ENCODE results near the gene SYS1.
"Not testable (repeated sequence)": the region's sequence is repeated elsewhere in the genome, so short reads cannot be mapped to it uniquely, and the experiment has no call there.

SYS1 gene

DNA sequence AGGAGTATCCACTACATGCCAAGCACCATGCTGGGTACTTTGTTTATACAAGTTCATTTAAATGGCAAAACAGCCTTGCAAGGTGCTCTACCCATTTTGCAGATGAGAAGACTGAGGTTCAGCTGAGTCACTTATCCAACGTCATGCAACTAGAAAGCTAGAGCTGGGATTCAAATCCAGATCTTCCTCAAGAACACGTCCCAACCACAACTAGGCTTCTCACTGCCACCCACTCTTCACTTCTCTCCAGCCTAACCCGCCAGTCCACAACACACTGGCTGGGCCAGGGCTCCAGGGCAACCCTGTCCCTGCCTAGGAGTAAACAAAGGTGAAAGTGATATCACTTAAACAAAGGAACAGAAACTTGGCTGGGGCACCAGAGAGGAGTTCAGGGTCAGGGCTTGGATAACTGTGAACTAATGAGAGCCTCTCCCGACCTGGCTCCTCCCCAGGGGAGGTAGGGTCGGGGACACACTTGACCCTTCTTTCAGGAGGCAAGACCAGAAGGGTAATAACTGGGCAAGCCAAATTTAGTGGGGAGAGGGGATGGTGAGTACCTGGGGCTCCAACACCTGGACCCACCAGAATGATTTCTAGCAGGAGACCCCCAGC lies 22.6 kb upstream of the SYS1 start:
- no peak for DNase-seq

DNA sequence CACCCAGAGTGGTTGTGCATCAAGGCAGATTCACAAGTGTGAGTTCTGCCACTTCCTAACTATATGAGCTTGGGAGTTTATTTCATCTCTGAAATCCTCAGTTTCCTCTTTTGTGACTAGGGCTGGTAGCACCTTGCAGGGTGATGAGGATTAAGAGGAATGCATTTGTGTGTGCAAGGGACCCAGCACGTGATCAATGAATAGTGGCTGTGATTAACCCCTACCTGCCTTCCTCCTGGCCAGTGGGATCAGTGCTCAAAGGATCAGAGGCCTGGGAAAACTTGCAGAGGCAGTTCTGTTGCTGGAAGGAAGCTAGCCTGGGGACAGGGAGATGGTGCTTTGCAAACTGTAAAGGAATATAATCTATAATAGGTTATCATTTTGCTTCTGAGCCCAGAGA lies 22.0 kb upstream of the SYS1 start:
- DNase-seq, result no peak

DNA sequence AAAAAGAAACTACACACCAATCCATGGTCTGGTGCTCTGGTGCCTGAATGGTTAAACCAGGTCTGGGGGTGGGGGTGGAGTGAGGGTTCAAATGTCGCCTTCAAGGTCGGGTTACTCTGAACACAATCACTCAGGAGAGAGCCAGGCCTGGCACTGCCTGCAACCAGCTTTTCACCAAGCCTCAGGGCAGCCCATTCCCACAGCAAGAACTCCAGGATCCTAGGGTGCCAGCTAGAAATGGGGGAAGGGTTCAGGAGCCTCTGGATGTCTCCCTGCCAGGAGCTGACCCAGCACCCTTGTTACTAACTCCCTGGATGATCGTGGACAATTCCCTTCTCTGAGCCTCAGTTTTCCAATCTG lies 21.4 kb upstream of the SYS1 start:
- no peak for DNase-seq

DNA sequence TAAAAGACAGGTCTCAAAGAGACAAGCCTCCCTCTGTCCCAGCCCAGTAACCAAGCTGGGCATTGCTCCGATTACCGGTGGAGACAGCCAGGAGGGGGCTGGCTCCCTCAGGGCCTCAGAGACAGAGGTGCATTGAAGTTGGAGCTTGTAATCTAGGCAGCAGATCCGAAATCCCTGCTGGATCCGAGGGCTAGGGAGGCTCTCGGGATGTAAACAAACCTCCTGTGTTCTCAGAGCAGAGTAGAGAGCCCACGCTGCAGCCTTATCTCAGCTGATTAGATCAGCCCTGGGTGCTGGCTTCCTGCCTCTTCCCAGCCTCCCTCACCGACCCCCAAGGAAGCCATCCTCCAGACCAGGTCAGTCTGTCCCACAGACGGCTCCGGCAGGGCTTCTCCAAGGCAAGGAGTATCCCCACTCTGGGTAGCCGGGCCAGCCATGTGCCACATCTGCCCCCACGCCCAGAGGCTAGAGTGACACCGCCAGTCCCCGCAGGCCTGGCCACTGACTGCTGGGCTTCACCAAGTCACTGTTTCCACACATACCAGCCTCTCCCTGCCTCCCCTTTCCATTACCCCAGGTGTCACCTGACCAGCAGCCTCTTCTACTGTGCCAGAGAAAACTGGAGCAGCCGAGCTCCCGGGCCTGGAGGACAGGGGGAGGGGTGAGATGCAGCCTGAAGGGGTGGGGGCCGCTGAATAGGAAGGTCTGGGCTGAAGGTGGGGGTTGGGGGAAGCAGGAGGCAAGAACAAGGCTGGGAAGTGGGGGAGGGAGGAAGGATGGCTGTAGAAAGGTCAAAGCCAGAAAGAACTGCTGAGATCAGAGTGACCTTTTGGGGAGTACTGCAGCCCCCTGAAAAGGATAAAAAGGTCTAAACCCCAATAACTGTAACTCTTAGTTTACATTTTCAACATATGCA lies 20.8 kb upstream of the SYS1 start:
- no peak for DNase-seq

DNA sequence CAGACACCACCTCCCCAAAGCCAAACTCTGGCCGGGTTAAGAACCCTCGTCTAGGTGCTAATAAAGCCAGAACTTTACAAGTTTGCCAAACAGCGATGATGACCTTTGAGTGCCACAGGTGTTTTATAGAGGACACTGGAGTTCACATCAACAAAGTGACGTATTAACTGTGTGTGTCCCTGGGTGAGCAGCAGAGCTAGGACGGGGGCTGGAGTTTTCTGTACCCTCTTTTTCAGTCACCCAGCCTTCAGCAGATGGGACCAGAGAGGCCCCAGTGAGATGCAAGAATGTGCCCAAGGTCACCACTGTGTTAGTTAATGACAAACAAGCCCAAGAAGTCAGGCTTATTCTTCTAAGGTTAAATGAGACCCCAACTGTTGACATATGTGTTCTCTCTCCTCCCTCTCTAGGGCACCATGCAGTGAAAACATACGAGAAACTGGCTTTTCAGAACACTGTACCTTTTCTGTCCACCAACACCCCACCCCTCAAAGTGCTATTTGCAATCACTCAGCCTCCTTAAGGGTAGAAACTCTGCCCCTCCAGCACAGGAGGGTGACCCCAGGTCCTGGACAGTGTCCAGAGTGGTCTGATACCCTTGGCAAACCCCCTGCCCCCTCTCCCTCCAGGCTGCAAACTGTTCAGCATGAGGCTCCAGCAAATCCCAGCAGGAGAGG lies 20.0 kb upstream of the SYS1 start:
- no peak for DNase-seq

DNA sequence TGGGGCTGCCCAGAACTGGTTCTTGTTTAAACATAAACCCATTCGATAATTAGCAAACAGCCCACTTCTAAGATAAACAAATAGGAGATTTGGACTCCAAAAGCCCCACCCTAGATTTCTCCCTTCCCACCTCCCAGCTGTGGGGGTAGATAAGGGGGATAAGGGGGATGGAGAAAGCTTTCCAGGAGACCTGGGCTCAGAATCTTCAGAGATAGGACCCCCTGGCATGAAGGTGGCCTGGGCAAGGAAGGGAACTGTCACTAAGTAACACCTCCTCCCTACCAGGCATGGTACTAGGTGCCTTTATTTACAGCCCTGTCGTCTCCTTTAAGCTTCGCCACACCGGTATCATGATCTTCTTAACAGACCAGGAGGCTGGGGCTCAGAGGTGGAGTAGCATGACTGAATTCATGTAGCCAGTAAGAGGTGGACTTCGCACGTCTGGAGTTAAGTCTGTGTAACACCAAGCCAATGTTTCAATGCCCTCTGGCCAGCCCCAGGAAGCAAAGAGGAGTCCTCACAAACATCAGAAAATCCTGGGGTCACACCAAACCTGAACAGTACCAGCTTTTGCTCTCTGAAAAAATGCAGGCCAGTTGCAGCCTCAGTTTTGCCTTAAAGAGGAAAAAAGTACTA lies 19.3 kb upstream of the SYS1 start:
- DNase-seq, result no peak

DNA sequence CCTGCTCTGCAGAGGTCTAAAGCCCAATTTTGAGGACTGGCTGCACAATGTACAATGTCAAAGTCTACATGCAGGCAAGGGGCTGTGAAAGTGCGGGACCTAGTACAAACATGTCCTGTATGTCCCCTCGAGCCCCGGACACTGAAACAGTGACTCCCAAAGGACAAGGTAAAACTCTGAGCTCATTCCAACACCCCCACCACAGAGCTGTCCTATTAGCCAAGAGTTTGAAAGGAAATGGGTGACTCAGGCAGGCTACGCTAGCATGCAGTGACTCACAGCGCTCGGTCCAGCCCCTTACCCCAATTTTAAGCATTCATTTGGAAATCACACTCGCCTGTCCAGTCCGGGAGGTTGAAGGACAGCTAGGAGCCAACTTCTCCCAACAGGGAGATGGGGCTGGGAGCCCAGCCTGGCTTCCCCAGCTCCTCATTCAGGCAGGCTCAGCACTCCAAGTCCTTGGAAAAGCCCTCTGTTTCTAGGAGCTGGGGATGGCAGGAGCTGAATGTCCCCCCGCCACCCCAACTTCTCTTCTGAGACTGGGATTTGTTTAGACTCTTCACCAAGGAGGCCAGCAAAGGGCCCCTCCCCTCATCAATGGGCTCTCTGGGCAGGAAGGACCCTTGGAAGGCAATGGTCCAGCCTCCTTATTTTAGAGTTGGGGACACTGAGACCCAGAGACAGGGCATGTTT lies 18.6 kb upstream of the SYS1 start:
- DNase-seq, result no peak

DNA sequence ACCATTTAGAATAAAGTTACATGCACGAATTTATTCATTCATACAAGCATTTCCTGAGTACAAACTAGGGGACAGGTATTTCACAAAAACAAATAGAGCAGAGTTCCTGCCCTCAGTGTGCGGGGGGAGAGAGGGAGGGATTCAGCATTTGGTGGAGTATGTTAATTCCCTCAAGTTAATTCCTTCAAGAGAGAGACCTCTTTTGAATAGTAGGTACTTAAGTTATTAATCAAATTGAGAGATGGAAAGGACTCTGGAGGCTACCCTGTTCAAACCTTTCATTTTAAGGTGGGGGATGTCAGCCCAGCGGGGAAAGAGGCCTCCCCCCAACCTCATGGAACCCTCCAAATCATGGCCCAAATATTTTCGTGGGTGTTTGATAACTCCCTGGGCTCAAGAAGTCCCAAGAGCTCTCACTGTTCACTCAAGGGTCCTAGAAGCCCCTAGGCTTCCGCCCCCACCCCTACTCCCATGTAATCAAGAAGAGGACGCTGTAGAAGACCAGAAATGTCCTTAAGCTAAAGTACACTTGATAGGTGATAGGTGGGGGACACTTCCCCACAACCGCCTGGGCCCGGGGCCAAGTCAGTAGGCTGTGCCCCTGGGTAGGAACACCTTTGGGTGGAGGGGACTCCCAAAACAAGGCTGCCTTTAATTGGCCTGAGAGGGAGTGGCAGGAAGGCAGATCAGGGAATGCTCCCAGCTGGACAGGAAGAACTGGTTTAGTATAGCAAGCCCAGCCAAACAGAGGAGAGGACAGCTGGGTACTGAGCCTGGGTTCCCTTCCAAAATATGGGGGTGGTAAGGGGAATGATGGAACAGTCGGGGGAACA lies 17.6 kb upstream of the SYS1 start:
- DNase-seq, result no peak

DNA sequence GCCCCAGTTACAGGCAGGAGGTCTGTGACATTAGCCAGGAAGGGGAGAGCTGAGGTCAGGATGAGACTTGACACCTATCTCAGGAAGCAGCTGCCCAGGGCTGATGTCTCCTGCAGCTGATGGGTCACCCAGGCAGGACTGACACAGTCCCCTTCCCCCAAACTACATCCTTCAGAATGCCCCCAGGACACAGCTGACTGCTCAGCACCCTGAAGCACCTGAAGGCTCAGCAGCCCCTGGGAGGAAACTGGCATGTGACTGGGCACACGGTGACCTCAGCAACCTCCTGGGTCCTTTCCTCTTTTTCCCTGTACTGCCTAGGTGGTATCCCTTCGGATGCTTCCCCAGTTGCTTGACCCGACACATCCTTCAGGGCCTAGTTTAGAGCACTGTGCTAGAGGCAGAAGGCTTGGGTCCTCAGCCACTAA lies 16.7 kb upstream of the SYS1 start:
- no peak for DNase-seq

DNA sequence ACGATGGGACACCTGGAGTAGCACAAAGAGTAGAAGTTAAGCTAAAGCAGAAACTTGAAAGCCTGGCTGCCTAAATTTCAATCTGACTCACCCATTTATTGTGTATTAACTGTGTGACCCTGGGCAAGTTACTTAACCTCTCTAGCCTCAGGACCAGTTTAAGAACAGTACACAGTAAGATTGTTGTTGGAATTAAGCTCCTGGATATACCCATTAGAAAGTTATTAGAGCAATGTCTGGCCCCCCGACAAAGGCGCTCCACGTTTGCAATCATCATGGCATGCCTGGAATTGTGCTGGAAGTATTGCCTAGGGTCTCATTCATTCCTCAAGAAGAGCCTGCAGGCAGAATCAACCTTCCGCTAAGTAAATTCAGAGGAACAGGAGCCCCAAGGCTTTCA lies 16.1 kb upstream of the SYS1 start:
- DNase-seq, result no peak

DNA sequence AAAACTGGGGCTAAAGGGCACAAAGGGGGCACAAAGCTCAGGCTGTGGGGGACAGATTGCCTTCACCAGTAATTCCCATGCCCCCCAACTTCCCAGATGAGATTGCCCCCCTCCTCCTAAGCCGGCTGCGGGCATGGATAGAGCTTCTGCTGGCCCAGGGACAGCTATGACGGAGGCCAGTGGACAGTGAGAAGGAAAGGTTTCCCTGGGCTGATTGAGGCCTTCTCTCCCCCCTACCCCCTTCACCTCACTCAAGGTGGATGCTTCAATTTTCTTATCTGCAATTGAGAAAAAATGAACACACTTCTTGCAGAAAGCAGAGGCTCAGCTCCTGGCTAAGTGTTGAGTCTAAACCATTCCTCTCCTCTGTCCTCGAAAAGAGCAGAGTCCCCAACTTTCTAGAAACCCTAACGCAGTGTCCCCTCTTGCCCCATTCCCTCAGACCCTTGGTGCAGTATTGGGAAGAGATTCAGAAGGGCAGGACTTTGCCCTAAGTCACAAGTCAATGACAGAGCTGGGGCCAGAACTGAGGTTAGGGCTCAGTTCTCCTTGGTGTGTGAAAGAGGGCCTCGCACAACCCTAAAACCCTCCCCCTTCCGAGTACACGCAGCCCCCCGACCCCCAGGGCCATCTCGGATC lies 15.5 kb upstream of the SYS1 start:
- no peak for DNase-seq

DNA sequence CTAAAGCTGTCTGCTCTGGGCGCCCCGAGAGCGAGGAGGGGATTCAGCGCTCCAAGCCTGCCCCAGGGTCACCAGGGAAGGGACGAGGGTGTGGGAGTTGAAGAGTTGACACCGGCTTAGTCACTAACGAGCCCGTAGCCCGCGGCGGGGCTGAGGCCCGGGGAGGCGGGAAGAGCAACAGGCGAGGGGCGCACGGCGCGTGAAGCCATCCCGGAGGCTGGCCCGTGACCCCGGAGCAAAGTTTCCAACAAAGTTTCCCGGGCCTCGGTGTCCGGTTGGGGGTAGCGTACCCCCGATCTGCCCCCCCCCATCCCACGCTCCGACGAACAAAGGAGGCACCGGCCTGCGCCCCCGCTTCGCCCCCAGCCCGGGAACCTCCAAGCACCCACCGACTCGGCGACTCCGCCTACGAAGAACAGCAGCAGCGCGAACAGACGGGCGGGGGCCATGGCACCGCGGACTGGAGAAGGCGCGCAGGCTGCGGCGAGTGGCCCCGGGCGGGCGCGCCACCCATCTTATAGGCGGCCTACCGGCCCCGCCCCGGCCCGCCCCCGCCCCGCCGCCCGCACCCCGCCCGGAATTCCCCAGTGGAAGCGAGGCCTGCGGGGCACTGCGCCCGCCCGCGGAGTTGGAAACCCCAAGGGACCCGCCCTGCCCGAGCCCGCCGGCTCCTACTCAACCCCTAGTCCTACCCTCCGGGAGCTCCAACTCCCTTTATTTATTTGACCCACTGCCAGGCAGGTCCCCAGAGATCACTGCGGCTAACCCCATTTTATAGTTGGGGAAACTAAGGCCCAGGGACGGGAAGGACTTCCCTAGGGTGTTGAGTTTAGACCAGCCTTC lies 14.8 kb upstream of the SYS1 start, which contains the start of gene SDC4:
Gene SDC4 (minus strand): TSS at position 489 of the 843 bp plus-strand sequence. CDS start 40 bp downstream, at position 449.
- peak; percentile 62 for DNase-seq

DNA sequence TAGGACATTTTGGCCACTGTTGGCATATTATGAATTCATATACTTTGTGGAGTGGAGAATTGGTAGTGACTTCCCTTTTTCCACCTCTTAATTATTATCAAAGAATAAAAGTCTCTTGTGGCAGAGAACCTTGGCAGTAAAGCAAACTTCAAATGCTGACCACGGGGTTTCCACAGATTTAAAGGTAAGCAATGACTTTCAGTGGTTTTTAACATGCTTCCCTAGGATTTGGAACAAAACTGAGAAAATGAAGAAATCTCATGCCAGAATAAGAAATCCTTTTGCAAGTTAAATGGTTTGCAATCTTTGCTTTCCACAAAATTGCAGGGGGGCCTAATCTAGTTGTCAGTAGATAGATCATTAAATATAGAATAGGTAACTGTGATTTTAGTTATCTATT lies 12.7 kb upstream of the SYS1 start:
- DNase-seq, result no peak

DNA sequence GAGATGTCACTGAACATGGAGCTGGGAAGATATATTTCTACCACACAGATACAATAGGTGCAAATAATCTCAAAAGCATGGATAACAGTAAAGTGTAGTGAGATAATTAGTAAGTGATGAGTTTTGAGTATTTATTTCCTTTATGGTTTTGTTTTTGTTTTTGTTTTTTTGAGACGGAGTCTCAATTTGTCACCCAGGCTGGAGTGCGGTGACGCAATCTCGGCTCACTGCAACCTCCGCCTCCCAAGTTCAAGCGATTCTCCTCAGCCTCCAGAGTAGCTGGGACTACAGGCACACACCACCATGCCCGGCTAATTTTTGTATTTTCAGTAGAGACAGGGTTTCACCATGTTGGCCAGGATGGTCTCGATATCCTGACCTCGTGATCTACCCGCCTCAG lies 12.2 kb upstream of the SYS1 start:
- DNase-seq, result not testable (repeated sequence)

DNA sequence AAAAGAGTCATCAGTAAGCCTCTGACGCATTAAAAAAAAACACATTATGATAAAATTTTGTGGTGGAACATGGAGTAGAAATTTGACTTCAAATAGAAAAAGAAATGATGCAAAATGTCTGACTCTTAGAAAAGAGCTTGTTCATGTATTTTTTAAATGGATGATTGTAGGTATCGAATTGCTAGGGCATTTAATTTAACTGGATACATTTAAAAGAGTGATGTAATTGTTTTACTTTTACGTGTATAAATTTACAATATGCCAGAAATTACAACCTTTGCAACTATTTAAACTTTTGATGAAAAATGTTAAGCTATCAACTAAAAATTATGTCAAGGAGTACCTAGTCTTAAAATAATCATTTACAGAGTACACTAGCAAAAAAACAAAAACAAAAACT lies 10.2 kb upstream of the SYS1 start:
- DNase-seq, result no peak

DNA sequence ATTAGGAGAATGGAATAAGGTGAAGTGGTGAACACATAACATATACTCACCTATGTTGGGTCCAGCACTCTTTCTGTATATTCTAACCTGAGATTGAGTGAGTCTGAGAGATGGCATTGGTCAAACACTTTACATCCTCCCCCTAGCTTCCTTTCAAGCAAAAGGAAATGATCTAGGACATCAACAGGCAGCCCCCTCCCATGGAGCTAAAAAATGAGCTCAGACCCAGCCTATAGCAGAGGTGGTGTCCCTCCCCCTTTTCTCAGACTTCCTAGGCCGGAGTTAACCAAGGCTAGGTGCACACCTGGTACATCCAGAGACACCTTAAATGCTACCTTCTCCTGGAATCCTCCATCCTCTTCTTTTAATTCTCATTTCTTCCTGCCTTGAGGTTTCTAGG lies 9.2 kb upstream of the SYS1 start:
- DNase-seq, result no peak

DNA sequence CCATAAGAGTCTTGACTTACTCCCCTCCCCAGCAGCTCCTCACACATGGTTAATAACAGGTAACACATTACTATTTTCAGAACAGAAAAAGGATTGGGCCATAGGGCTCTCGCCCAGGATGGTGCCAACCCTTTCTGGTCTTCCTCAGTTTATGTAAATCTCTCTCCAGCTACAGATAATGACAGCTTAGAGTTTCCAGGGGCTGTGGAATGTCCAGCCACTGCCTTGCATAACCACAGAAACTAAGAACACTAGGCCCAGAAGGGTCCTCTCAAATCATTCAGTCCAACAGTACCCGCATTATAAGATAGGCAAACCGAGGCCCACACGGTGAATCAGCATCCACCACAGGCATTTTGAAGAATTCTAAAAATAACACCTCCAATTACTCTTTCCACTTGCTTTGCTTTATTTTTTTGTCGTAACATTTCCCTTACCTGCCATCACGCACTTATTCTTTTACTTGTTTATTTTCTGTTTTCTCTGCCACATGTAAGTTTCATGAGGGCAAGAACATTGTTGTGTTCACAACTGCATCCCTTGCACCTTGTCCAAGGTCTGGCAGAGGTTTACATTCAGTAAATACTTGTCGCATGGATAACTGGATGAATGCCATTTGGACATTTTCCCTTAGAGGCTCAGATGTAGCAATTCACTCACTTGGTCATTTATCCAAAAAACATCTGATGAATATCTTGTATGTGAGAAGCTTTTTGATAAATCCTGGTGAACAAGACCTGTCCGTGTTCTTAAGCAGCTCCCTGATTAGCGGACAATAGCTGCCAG lies 8.3 kb upstream of the SYS1 start:
- DNase-seq, result no peak

DNA sequence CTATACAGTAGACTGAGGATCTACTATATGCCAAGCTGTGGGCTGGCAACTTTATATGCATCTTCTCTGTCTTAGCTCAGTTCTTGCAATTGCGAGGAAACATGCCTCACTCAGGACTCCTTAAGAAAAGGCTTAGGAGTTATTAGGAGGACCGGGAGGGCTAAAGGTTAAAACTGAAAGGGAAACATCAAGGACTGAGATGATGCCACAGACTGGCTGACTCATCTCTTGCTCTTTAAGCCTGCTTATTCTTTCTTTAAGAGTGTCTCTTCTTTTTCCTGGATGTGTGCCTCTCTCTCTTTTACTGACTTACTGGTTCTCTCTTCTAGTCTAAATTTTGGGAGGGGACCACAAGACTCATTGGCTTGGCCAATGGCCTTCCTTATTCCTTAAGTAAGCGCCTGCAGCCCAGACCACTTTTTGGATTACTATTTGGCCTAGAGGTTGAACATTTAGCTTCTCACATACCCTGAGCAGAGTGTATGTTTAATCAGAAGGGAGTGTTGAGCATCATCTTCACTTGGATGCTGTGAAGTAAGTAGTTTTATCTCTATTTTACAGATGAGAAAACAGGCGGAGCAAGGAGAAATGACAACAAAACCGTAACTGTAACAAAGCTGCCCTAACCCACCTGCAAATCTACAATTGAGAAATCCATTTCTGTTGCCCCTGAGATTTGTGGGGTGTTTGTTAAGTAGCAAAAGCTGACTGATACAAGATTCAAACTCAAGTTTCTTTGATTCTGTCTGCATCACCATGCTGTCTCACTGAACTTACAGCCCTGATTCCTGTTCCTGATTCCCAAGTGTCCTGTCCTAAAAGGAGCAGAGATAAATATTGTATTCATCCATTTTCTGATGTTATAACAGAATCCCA lies 7.5 kb upstream of the SYS1 start:
- DNase-seq, result no peak

Data from activated CD8-positive, alpha-beta memory T cell treated with anti-CD3 and anti-CD28 coated beads, Interleukin-2, amount 50 U/mL, for 4 hours (primary cell).